SKM-1 treated with dmso at 0.1 percent for 144 hours (cell line): ENCODE results near the gene ESPN.

ENCODE experiments used
- DNase-seq: peaks from one replicate; lab custom pipeline; 2025; ENCODE audit not compliant: unreplicated experiment; lab: John Stamatoyannopoulos, UW

ESPN gene

DNA sequence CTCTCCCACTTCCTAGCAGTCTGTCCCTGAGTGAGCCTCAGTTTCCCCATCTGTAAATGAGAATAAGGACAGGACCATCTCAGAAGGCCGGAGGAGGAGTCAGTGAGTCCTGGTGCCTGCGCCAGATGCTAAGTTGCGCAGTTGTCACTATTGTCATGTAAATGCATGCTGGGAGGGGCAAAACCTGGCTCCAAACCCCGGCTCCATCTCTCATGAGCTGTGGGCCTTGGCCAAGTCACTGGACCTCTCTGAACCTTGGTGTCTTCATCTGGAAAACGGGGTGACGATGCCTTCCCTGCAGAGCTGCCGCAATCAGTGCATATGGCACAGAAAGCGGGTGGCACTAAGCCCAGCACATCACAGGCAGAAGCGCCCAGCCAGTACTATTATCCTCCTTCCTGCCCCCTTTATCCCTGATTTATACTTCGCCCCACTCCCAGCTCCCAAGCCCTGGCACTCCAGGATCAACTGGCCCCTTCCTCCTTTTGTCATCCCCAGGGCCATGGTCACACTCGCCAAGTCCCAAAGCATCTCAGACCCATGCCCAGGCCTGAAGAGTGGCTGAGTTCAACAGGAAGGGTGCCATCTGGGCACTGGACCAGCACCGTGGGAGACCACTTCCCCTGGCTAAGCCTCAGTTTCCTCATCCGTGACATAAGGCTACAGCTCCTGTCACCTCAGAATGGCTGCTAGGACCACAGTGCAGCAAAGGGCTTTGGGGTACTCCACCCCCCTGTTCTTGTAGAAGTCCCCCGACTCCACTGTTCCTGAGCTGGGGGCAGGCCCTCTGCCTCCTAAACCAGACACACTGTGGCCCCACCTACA lies 71.2 kb downstream of the ESPN start:
- DNase-seq = no peak

GRCh38 chr1:6496365-6496721 lies 71.8 kb downstream of the ESPN start:
- no peak for DNase-seq

DNA sequence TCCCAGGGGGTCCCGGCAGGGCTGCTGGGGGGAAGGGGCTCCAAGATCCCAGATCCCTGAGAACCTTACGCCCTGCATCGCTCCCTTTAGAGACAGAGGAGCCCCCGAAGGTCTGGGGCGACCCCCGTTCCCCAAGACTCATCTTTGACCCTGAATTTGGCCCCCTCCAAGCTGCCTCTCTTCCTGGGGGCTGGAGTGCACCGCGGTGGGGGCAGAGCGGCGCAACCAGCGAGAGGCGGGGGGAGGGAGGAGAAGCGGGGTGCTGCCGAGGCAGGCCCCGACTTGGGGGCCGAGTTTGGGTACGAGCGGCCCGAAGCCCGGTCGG lies 72.3 kb downstream of the ESPN start:
- DNase-seq = no peak

- DNase-seq = no peak
Observed at GRCh38 chr1:6497215-6497866, 72.8 kb downstream of the ESPN start.

GRCh38 chr1:6497867-6498575 lies 73.4 kb downstream of the ESPN start:
- DNase-seq = no peak

- no peak for DNase-seq
Observed at GRCh38 chr1:6498576-6499111, 74.1 kb downstream of the ESPN start.

DNA sequence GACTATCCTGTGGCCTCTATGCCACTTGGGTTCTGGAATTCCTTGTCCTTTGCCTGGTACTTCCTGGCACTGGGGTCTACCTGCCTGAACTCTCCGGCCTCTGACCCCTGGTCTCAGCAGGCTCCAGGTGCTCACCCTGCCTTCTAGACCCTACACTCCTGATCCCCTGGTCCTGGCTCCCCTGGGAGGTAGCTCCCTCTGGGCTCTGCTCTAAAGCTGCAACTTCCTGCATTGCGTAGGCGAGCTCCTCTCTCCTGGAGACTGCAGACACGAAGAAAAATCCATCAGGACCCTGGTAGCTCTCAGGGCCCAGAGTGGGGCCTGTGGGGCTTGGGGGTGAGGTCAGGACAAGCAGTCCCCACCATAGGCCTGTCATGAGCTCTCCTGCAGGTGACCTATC lies 74.7 kb downstream of the ESPN start:
- DNase-seq = no peak

GRCh38 chr1:6500544-6501278 lies 76.1 kb downstream of the ESPN start:
- no peak for DNase-seq

DNA sequence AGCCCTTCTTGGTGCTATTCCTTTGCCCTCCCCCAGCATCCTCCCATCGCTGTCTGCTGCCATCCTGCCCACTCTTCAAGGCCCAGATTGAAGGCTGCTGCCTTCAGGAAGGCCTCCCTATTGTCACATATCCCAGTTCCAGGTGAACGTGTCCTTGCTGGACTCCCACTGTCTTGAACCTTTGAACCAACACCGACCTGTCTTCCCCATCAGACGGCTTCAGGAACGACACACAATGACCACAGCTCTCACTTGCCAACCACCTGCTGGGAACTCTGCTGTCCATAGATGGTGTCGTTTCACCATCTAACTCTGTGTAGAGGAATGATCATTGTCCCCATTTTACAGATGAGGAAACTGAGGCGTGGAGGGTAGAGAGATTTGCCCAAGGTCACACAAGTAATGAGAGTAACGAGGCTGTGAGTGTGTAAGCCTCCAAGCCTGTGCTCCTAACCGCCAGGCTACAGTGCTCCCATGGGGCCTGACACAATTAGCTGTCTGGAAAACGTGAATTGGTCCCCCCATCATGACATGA lies 76.8 kb downstream of the ESPN start:
- DNase-seq = no peak

DNA sequence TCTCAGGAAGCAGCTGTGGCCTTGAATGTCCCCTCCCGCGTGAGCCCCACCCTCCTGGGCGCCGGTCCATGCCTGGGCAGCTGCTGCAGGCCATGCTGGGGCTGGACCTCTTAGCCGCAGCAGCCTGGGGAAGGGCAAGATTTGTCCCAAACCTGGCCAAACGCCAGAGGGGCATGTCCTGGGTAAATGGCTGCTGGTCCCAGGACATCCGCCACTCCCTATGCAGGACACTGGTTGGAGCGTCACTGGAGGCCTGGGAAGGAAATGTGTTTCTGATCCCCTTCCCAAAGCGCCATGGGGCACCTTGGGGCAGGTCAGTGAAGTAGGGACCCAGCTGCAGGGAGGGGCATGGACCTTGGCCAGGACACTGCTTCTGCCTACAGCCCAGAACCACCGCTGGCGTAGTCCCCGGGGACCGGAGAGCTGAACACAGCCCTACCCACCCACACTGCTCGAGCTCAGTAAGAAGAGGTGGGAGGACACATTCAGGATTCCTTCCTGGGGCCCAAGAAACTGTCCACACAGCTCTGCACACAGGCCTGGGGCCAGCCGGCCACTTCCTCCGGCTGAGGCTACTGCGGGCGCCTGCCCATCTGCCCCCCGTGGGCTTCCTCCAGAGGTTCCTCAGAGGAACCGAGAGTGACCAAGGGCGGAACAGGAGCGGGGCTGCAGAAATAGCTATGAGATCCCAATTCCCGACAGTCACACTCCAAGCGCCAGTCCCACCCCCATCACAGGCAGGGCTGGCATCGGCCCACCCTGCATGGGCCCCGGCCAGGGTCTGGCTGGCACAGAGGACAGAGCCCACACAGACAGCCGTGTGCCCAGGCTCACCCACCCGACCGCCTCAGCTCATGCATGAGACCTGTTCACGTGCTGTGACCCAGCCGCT lies 77.7 kb downstream of the ESPN start:
- no peak for DNase-seq

GRCh38 chr1:6503884-6504602 lies 79.5 kb downstream of the ESPN start:
- DNase-seq = no peak

GRCh38 chr1:6504887-6505286 lies 80.3 kb downstream of the ESPN start:
- DNase-seq = no peak

DNA sequence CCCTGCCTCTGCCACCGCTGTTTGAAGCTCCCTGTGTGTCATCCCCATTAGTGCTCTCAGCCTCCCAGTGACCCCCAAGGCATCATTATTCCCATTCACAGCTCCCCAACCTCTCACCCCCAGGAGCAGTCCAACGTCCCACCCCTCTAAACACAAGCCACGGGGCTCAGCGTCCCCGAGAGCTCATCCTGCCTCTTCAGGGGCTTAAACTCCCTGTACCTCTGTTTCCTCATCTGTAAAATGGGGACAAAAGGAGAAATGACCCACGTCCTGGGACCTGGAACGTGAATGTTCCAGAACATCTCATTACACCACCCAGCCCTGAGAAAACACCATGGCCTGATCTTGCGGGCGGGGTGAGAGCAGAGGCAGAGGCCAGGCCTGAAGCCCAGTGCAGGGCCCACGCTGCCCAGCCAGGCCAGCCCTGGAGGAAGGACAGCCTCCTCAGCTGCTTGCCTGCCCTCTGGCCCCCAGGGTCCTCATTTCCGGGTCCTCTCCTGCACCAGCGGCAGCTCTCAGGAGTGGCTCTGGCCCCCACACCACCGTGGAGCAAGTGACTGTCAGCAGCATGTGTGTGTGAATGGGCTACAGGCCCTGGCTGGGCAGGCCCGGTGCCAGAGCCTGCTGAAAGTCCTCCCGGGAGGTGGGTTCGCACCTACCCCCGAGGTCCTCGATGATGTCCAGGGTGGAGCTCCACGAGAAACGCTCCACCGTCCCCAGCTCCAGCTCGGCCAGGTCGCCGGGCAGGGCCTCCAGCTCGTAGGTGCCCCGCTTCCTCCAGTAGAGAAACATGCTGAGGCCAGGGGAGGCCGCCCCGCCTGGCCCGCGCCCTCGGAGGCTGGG lies 81.0 kb downstream of the ESPN start:
- DNase-seq = no peak

- no peak for DNase-seq
Observed at GRCh38 chr1:6506210-6507036, 81.8 kb downstream of the ESPN start.

GRCh38 chr1:6507037-6507428 lies 82.5 kb downstream of the ESPN start:
- peak; percentile 22 for DNase-seq

DNA sequence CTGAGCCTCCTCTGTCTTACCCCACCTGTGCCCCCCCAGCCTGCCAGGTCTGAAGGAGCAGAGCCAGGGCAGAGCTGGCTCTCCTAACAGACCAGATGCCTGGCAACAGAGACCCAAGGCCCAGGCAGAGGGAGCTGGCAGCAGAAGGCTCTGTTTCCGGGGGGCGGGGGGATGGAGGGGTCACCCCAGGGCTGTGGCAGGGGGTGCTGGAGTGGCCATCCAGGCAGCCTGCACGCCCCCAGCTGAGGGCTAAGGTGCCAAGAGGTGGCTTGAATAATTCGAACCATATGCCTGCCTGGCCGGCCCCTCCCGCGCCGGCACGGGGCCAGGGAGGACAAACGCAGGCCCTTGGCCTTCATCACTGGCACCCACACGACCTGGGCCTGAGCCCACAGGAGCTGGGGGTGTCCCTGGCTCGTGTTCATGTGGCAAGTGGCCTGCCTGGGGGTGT lies 82.9 kb downstream of the ESPN start:
- no peak for DNase-seq

GRCh38 chr1:6508154-6508815 lies 83.7 kb downstream of the ESPN start:
- no peak for DNase-seq
